HepG2 (cell line): ENCODE results near the gene GPAT3. TPM values are rescaled to one million over a fixed set of nuclear protein-coding genes. Genes with fewer than 3 reads are reported as not detected.

Source experiments
- BHLHE40 ChIP-seq: IDR thresholded peaks from 2 replicates; pipeline ENCODE4 v1.6.1; 2011; ENCODE audit warnings: low read length, improper control_type of control experiment
- CAMTA2 ChIP-seq: sonication (generic); formaldehyde crosslinking; IDR thresholded peaks from 2 replicates; pipeline ENCODE4 v1.4.0; 2020; ENCODE audit warnings: mild to moderate bottlenecking, missing genetic modification reagents, borderline replicate concordance
- DDIT3 ChIP-seq: sonication (generic); formaldehyde crosslinking; IDR thresholded peaks from 2 replicates; pipeline ENCODE4 v1.4.0; 2020; ENCODE audit warnings: mild to moderate bottlenecking, missing genetic modification reagents
- GLMP ChIP-seq: sonication (generic); formaldehyde crosslinking; IDR thresholded peaks from 2 replicates; pipeline ENCODE4 v1.9.0; 2021; ENCODE audit warnings: missing genetic modification reagents, mild to moderate bottlenecking, borderline replicate concordance
- KAT8 ChIP-seq: IDR thresholded peaks from 2 replicates; pipeline ENCODE4 v1.6.1; 2016; ENCODE audit warnings: missing genetic modification reagents, missing compliant biosample characterization
- RBM22 ChIP-seq: fragments of 200-400 bp; formaldehyde crosslinking; optimal IDR thresholded peaks from 2 replicates; pipeline ENCODE3; 2017; ENCODE audit warnings: mild to moderate bottlenecking, low read length, moderate library complexity
- ZNF10 ChIP-seq: sonication (generic); formaldehyde crosslinking; IDR thresholded peaks from 2 replicates; pipeline ENCODE4 v1.4.0; 2020; ENCODE audit warnings: mild to moderate bottlenecking, low read depth, missing genetic modification reagents, borderline replicate concordance
- ZNF225 ChIP-seq: sonication (generic); formaldehyde crosslinking; IDR thresholded peaks from 2 replicates; pipeline ENCODE4 v1.4.0; 2020; ENCODE audit warnings: mild to moderate bottlenecking, missing genetic modification reagents
- ZNF350 ChIP-seq: sonication (generic); formaldehyde crosslinking; IDR thresholded peaks from 2 replicates; pipeline ENCODE4 v1.4.0; 2020; ENCODE audit warnings: mild to moderate bottlenecking, low read depth, missing genetic modification reagents, borderline replicate concordance
- ZNF670 ChIP-seq: sonication (generic); formaldehyde crosslinking; IDR thresholded peaks from 2 replicates; pipeline ENCODE4 v1.8.0; 2022; ENCODE audit warnings: mild to moderate bottlenecking, missing genetic modification reagents, borderline replicate concordance
- ZNF775 ChIP-seq: sonication (generic); formaldehyde crosslinking; IDR thresholded peaks from 2 replicates; pipeline ENCODE4 v1.4.0; 2020; ENCODE audit warnings: missing genetic modification reagents, mild to moderate bottlenecking, moderate library complexity, borderline replicate concordance
- polyA plus RNA-seq, 8 experiments: library from polyadenylated mRNA; depleted of rRNA in 3 of 8; stranded (reverse) in 7 of 8; unstranded in 1 of 8; fragments of >200 nt; fragmentation: Illumina TruSeq in 4 of 8; extraction: Trizol in 4 of 8; gene quantifications; 2 replicates each; pipeline versions ENCODE4 v1.2.1 to v1.2.3, GENCODE V29; 2011 to 2016; ENCODE audit warnings: low read depth in 4 of 8, missing spikeins in 1 of 8, mixed read lengths in 1 of 8; ENCODE audit not compliant: insufficient read depth in 1 of 8
- total RNA-seq, 5 experiments: library from RNA; depleted of rRNA; stranded (reverse); fragments of >200 nt; fragmentation: Illumina TruSeq; extraction: Trizol; gene quantifications; 2 replicates each; pipeline ENCODE4 v1.2.3, GENCODE V29; 2016; ENCODE audit warnings: low read depth in 1 of 5
- TF ChIP-seq, protein P1 (sequence below): sonication (generic); formaldehyde crosslinking; IDR thresholded peaks from one replicate; pipeline ENCODE4 v1.5.1; 2020; ENCODE audit warnings: mild to moderate bottlenecking, missing genetic modification reagents; ENCODE audit errors: not compliant biosample characterization
- TF ChIP-seq, protein P2 (sequence below): sonication (generic); formaldehyde crosslinking; IDR thresholded peaks from 2 replicates; pipeline ENCODE4 v1.4.0; 2020; ENCODE audit warnings: missing genetic modification reagents
- TF ChIP-seq, protein P3 (sequence below): sonication (generic); formaldehyde crosslinking; IDR thresholded peaks from 2 replicates; pipeline ENCODE4 v1.5.1; 2020; ENCODE audit warnings: missing genetic modification reagents, mild to moderate bottlenecking, borderline replicate concordance

GPAT3 gene
- total and polyA plus RNA-seq, 2 of the 13 experiments (the other 11 are each of a cell fraction or from before 2014, with no cell fraction given), result 2.4 to 2.6 TPM

DNA sequence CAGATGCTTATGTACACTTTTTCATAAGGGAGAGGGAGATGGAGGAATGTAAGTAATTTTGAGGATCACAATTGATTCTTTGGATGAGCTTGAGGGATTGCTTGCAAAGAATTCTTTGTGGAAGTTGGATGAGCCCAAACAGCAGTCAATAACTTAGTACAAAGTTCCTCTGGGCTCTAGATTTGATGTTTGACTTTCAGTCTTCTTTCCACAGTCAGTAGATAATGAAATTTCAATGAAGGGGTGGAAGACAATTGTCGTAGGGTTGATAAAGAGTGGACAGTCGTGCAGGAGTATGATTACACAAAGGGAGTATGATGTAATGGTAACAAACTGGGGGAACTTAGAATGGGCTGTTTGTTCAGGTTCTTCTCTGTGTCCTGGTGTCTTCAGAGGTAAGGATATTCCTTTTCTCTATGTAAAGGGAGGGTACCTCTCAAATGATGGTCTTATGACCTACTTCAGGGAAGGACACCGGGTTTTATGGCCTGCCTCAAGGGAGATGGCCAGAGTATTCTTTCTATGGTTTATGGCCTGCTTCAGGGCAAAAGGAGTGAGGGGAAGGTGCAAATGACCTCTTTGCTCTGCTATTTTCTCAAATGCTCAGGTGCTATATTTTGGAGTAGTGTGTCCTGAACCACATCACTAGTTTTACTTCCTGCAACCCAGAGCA lies 49.3 kb upstream of the GPAT3 start (continued):
- TF ChIP-seq, protein P1, sequence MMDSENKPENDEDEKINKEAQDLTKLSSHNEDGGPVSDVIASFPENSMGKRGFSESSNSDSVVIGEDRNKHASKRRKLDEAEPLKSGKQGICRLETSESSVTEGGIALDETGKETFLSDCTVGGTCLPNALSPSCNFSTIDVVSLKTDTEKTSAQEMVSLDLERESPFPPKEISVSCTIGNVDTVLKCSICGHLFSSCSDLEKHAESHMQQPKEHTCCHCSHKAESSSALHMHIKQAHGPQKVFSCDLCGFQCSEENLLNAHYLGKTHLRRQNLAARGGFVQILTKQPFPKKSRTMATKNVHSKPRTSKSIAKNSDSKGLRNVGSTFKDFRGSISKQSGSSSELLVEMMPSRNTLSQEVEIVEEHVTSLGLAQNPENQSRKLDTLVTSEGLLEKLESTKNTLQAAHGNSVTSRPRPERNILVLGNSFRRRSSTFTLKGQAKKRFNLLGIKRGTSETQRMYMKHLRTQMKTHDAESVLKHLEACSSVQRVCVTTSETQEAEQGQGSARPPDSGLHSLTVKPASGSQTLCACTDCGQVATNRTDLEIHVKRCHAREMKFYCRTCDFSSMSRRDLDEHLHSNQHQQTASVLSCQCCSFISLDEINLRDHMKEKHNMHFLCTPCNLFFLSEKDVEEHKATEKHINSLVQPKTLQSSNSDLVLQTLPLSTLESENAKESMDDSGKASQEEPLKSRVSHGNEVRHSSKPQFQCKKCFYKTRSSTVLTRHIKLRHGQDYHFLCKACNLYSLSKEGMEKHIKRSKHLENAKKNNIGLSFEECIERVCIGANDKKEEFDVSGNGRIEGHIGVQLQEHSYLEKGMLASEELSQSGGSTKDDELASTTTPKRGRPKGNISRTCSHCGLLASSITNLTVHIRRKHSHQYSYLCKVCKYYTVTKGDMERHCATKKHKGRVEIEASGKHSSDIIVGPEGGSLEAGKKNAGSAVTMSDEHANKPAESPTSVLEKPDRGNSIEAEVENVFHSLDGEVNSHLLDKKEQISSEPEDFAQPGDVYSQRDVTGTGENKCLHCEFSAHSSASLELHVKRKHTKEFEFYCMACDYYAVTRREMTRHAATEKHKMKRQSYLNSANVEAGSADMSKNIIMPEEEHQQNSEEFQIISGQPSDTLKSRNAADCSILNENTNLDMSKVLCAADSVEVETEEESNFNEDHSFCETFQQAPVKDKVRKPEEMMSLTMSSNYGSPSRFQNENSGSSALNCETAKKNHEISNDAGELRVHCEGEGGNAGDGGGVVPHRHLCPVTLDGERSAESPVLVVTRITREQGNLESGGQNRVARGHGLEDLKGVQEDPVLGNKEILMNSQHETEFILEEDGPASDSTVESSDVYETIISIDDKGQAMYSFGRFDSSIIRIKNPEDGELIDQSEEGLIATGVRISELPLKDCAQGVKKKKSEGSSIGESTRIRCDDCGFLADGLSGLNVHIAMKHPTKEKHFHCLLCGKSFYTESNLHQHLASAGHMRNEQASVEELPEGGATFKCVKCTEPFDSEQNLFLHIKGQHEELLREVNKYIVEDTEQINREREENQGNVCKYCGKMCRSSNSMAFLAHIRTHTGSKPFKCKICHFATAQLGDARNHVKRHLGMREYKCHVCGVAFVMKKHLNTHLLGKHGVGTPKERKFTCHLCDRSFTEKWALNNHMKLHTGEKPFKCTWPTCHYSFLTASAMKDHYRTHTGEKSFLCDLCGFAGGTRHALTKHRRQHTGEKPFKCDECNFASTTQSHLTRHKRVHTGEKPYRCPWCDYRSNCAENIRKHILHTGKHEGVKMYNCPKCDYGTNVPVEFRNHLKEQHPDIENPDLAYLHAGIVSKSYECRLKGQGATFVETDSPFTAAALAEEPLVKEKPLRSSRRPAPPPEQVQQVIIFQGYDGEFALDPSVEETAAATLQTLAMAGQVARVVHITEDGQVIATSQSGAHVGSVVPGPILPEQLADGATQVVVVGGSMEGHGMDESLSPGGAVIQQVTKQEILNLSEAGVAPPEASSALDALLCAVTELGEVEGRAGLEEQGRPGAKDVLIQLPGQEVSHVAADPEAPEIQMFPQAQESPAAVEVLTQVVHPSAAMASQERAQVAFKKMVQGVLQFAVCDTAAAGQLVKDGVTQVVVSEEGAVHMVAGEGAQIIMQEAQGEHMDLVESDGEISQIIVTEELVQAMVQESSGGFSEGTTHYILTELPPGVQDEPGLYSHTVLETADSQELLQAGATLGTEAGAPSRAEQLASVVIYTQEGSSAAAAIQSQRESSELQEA (CRISPR knock-in tag), result no peak
- TF ChIP-seq, protein P2, sequence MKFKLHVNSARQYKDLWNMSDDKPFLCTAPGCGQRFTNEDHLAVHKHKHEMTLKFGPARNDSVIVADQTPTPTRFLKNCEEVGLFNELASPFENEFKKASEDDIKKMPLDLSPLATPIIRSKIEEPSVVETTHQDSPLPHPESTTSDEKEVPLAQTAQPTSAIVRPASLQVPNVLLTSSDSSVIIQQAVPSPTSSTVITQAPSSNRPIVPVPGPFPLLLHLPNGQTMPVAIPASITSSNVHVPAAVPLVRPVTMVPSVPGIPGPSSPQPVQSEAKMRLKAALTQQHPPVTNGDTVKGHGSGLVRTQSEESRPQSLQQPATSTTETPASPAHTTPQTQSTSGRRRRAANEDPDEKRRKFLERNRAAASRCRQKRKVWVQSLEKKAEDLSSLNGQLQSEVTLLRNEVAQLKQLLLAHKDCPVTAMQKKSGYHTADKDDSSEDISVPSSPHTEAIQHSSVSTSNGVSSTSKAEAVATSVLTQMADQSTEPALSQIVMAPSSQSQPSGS (CRISPR knock-in tag), result peak; percentile 62; the same call in 1 of the 2 replicates
- TF ChIP-seq KAT8 (CRISPR knock-in tag) (no peak), ZNF670 (CRISPR knock-in tag) (no peak), DDIT3 (CRISPR knock-in tag) (no peak), GLMP (CRISPR knock-in tag) (no peak), ZNF775 (CRISPR knock-in tag) (no peak), ZNF10 (no peak), BHLHE40 (no peak), RBM22 (no peak), CAMTA2 (CRISPR knock-in tag) (no peak), ZNF350 (CRISPR knock-in tag) (no peak), ZNF225 (CRISPR knock-in tag) (no peak)
- TF ChIP-seq, protein P3, sequence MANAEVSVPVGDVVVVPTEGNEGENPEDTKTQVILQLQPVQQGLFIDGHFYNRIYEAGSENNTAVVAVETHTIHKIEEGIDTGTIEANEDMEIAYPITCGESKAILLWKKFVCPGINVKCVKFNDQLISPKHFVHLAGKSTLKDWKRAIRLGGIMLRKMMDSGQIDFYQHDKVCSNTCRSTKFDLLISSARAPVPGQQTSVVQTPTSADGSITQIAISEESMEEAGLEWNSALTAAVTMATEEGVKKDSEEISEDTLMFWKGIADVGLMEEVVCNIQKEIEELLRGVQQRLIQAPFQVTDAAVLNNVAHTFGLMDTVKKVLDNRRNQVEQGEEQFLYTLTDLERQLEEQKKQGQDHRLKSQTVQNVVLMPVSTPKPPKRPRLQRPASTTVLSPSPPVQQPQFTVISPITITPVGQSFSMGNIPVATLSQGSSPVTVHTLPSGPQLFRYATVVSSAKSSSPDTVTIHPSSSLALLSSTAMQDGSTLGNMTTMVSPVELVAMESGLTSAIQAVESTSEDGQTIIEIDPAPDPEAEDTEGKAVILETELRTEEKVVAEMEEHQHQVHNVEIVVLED (CRISPR knock-in tag), result no peak
